Measurements from ENCODE around the gene GP1BB. TPM values are rescaled to one million over a fixed set of nuclear protein-coding genes. Genes with fewer than 3 reads are reported as not detected.

GP1BB gene
- total and polyA plus RNA-seq, 2 donors (not counting 3 experiments of a cell fraction or from before 2014, with no cell fraction given): 1.7 to 6.2 TPM

- POLR2A ChIA-PET: no interaction called here
- Histone ChIP-seq H3K9me3 (replicated peaks; ENCODE audit: control insufficient read depth, insufficient read depth, low read length) (no peaks in the 10 kb centered on the region), H3K36me3 (ENCODE audit: control insufficient read depth in 2 of 2, extremely low read depth in 1 of 2, insufficient read depth in 2 of 2, low read length in 2 of 2) (no peaks in the 10 kb centered on the region), H3K79me2 (ENCODE audit: control insufficient read depth, insufficient read depth, low read length) (no peaks in the 10 kb centered on the region), H2AFZ (ENCODE audit: low read depth, low read length) (no peak overlapping the region), H3K9ac (replicated peaks; ENCODE audit: extremely low read depth, insufficient read depth, low read length) (no peak overlapping the region), H4K20me1 (replicated peaks; ENCODE audit: control insufficient read depth, extremely low read depth, insufficient read depth, low read length) (no peaks in the 10 kb centered on the region), H3K27ac (ENCODE audit: insufficient read depth, low read depth, low read length) (no peak overlapping the region), H3K4me2 (ENCODE audit: insufficient read depth, low read length) (no peak overlapping the region), H3K4me3 (replicated peaks in 1 of 3; ENCODE audit: insufficient read depth in 1 of 3, low read depth in 1 of 3, low read length in 3 of 3) (no peak overlapping the region), H3K27me3 (ENCODE audit: control insufficient read depth in 2 of 2, insufficient read depth in 2 of 2, low read length in 2 of 2) (peaks cover 3 to 22% of the 10 kb centered on the region in 2 experiments), H3K4me1 (ENCODE audit: control insufficient read depth, extremely low read depth, insufficient read depth, low read length) (no peaks in the 10 kb centered on the region), H3K9me1 (replicated peaks; ENCODE audit: control insufficient read depth, extremely low read depth, insufficient read depth, low read length) (no peaks in the 10 kb centered on the region)
- FAIRE-seq (no peak), DNase-seq (ENCODE audit: low read depth, low spot score) (peak; percentile 13)
- TF ChIP-seq CTCF (IDR thresholded peaks at IDR 0.05; ENCODE audit: extremely low read depth in 1 of 2, insufficient read depth in 1 of 2, low read depth in 1 of 2, low read length in 2 of 2) (peak; percentile 80 to 87), POLR2A (IDR thresholded peaks at IDR 0.05; ENCODE audit: low read depth, low read length) (no peak), POLR2AphosphoS5 (IDR thresholded peaks at IDR 0.05; ENCODE audit: insufficient read depth, low read depth, low read length) (no peak)
- dilution Hi-C loops (cut with MboI; ENCODE audit: extremely low pct_ligation_motif_present, low sequenced_read_pairs) (no loop called here), intact Hi-C loops (cut with micrococcal nuclease) (loop anchor here (1.0 kb wide), 1 partner anchor 39 kb away; no protein-coding TSS in a partner anchor)
- BruUV-seq (replicated peaks): no TSS peak
- CTCF ChIA-PET: interaction anchor here (0.7 to 3.4 kb wide), 24 partner anchors 10 to 275 kb away, joined by 3 to 18 read pairs (median 4); partner anchors contain the start of gene GP1BB
Measured at GRCh38 chr22:19679522-19680101, 43.7 kb upstream of the GP1BB start.

- BruUV-seq (replicated peaks): no TSS peak
- Histone ChIP-seq H3K27me3 (ENCODE audit: control insufficient read depth in 2 of 2, insufficient read depth in 2 of 2, low read length in 2 of 2) (peaks cover 3 to 24% of the 10 kb centered on the region in 2 experiments), H4K20me1 (replicated peaks; ENCODE audit: control insufficient read depth, extremely low read depth, insufficient read depth, low read length) (no peaks in the 10 kb centered on the region), H3K4me1 (ENCODE audit: control insufficient read depth, extremely low read depth, insufficient read depth, low read length) (no peaks in the 10 kb centered on the region), H3K36me3 (ENCODE audit: control insufficient read depth in 2 of 2, extremely low read depth in 1 of 2, insufficient read depth in 2 of 2, low read length in 2 of 2) (no peaks in the 10 kb centered on the region), H3K27ac (ENCODE audit: insufficient read depth, low read depth, low read length) (no peak overlapping the region), H3K4me3 (replicated peaks in 1 of 3; ENCODE audit: insufficient read depth in 1 of 3, low read depth in 1 of 3, low read length in 3 of 3) (no peak overlapping the region), H3K9me3 (replicated peaks; ENCODE audit: control insufficient read depth, insufficient read depth, low read length) (no peaks in the 10 kb centered on the region), H3K79me2 (ENCODE audit: control insufficient read depth, insufficient read depth, low read length) (no peaks in the 10 kb centered on the region), H3K4me2 (ENCODE audit: insufficient read depth, low read length) (no peak overlapping the region), H2AFZ (ENCODE audit: low read depth, low read length) (no peak overlapping the region), H3K9me1 (replicated peaks; ENCODE audit: control insufficient read depth, extremely low read depth, insufficient read depth, low read length) (no peaks in the 10 kb centered on the region), H3K9ac (replicated peaks; ENCODE audit: extremely low read depth, insufficient read depth, low read length) (no peak overlapping the region)
- dilution Hi-C loops (cut with MboI; ENCODE audit: extremely low pct_ligation_motif_present, low sequenced_read_pairs) (no loop called here), intact Hi-C loops (cut with micrococcal nuclease) (no loop called here)
- ChIA-PET POLR2A (no interaction called here), CTCF (interaction anchor here (0.7 to 3.4 kb wide), 23 partner anchors 10 to 276 kb away, joined by 3 to 18 read pairs (median 5); partner anchors contain the start of gene GP1BB)
- DNase-seq (ENCODE audit: low read depth, low spot score): no peak
- TF ChIP-seq GATA2 (IDR thresholded peaks at IDR 0.05; ENCODE audit: insufficient read depth, insufficient read length, low read depth, low read length) (no peak), POLR2A (IDR thresholded peaks at IDR 0.05; ENCODE audit: low read depth, low read length) (no peak), JUN (IDR thresholded peaks at IDR 0.05; ENCODE audit: borderline replicate concordance, insufficient read depth, insufficient read length, low read depth) (no peak), MAX (IDR thresholded peaks at IDR 0.05; ENCODE audit: insufficient read depth, insufficient read length) (no peak), POLR2AphosphoS5 (IDR thresholded peaks at IDR 0.05; ENCODE audit: insufficient read depth, low read depth, low read length) (no peak), FOS (IDR thresholded peaks at IDR 0.05; ENCODE audit: borderline replicate concordance, insufficient read depth, low read length) (no peak), MYC (IDR thresholded peaks at IDR 0.05; ENCODE audit: low read depth, low read length) (no peak), EZH2 (IDR thresholded peaks at IDR 0.05; ENCODE audit: borderline replicate concordance, low read depth, low read length, severe bottlenecking) (no peak), CTCF (IDR thresholded peaks at IDR 0.05; ENCODE audit: extremely low read depth in 1 of 2, insufficient read depth in 1 of 2, low read depth in 1 of 2, low read length in 2 of 2) (no peak)
- no peak for FAIRE-seq
Measured at GRCh38 chr22:19680287-19680881, 43.0 kb upstream of the GP1BB start.

Measured in endothelial cell of umbilical vein (primary cell).